Astrocyte (in vitro differentiated cells and primary cell): ENCODE measurements around the gene ROR1. TPM values are rescaled to one million over a fixed set of nuclear protein-coding genes. Genes with fewer than 3 reads are reported as not detected.

ENCODE experiments used
- DNase-seq: peaks from one replicate; pipeline ENCODE4 v3.0.0-alpha.2; 2010; ENCODE audit warnings: low read depth
- FAIRE-seq: peaks from 2 replicates; lab custom pipeline; 2011; peaks lifted over from hg19 to GRCh38; lab: Jason Lieb, UNC
- H2AFZ ChIP-seq: 2 replicates; pipeline ENCODE4 v1.6.0; 2012; ENCODE audit warnings: low read depth, low read length, inconsistent platforms
- H3K27ac ChIP-seq: 2 replicates; pipeline ENCODE4 v1.5.1; 2011; ENCODE audit warnings: low read depth, low read length, inconsistent platforms
- H3K27me3 ChIP-seq: 2 replicates; pipeline ENCODE4 v1.6.0; 2011; ENCODE audit warnings: low read length, inconsistent platforms; ENCODE audit not compliant: insufficient read depth
- H3K36me3 ChIP-seq: 2 replicates; pipeline ENCODE4 v1.5.1; 2011; ENCODE audit warnings: low read length, inconsistent platforms; ENCODE audit not compliant: insufficient read depth
- H3K4me1 ChIP-seq: 2 replicates; pipeline ENCODE4 v1.5.1; 2011; ENCODE audit warnings: low read length, inconsistent platforms; ENCODE audit not compliant: insufficient read depth
- H3K4me2 ChIP-seq: 2 replicates; pipeline ENCODE4 v1.6.0; 2012; ENCODE audit warnings: low read length, inconsistent platforms
- H3K4me3 ChIP-seq: 2 replicates; pipeline ENCODE4 v1.5.1; 2011; ENCODE audit warnings: low read depth, mild to moderate bottlenecking, low read length, inconsistent platforms; ENCODE audit not compliant: insufficient read depth
- H3K79me2 ChIP-seq: 2 replicates; pipeline ENCODE4 v1.6.0; 2012; ENCODE audit warnings: mild to moderate bottlenecking, low read length, inconsistent platforms; ENCODE audit not compliant: insufficient read depth
- H3K9ac ChIP-seq: 2 replicates; pipeline ENCODE4 v1.6.0; 2012; ENCODE audit warnings: mild to moderate bottlenecking, low read length, inconsistent platforms
- H3K9me3 ChIP-seq: 2 replicates; pipeline ENCODE4 v1.5.1; 2012; ENCODE audit warnings: low read depth, mild to moderate bottlenecking, low read length, inconsistent platforms; ENCODE audit not compliant: insufficient read depth
- H4K20me1 ChIP-seq: 2 replicates; pipeline ENCODE4 v1.6.0; 2012; ENCODE audit warnings: low read length, inconsistent platforms; ENCODE audit not compliant: insufficient read depth
- H3K27ac Mint-ChIP-seq: one replicate; pipeline ENCODE4 v1.8.0; 2021; ENCODE audit warnings: mild to moderate bottlenecking, mixed read lengths; ENCODE audit not compliant: unreplicated experiment
- H3K27me3 Mint-ChIP-seq: one replicate; pipeline ENCODE4 v1.8.0; 2021; ENCODE audit warnings: low read depth, mixed read lengths; ENCODE audit not compliant: unreplicated experiment
- H3K36me3 Mint-ChIP-seq: one replicate; pipeline ENCODE4 v1.8.0; 2021; ENCODE audit warnings: low read depth, mixed read lengths; ENCODE audit not compliant: unreplicated experiment
- H3K4me1 Mint-ChIP-seq: one replicate; pipeline ENCODE4 v1.8.0; 2021; ENCODE audit warnings: low read depth, mixed read lengths; ENCODE audit not compliant: unreplicated experiment
- H3K4me3 Mint-ChIP-seq: one replicate; pipeline ENCODE4 v1.8.0; 2021; ENCODE audit warnings: mild to moderate bottlenecking, moderate library complexity, mixed read lengths; ENCODE audit not compliant: unreplicated experiment
- H3K9me3 Mint-ChIP-seq: one replicate; pipeline ENCODE4 v1.8.0; 2021; ENCODE audit warnings: mild to moderate bottlenecking, mixed read lengths; ENCODE audit not compliant: unreplicated experiment
- EZH2 ChIP-seq: IDR thresholded peaks from 2 replicates; pipeline ENCODE4 v1.6.1; 2012; ENCODE audit warnings: mild to moderate bottlenecking, low read length, inconsistent platforms; ENCODE audit not compliant: insufficient read depth
- total RNA-seq: library from RNA; stranded (reverse); gene quantifications from 2 replicates; pipeline ENCODE4 v1.2.1, GENCODE V29; 2021
- TF ChIP-seq, protein P1 (sequence below): IDR thresholded peaks from 2 replicates; pipeline ENCODE4 v1.5.1; 2011; ENCODE audit warnings: low read depth, mild to moderate bottlenecking, inconsistent platforms, low read length, moderate library complexity; ENCODE audit not compliant: insufficient read depth

ROR1 gene
- total RNA-seq, 1 donor from 2014 or later, result 38.3 TPM

DNA sequence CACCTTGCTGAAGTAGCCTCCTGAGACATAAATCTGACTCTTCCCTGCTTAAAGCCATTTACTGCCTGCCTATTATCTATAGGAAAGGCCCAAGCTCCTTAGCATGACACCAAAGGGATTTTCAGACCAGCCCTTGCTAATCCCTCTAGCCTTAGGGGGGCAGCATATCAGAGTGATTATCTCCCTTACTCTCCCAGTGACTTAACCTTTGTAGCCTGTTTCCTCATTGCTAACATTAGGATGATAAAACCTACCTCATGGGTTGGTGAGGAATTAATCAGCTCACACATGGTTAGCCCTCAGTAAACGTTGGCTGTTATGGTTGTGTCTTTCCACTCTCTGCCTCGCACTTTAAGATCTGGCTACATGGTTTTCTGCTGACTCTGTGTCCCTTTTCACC lies 70.1 kb downstream of the ROR1 start:
- peaks cover 22% of the 10 kb centered on the region for H4K20me1 ChIP-seq
- H3K9me3 Mint-ChIP-seq, result no peaks in the 10 kb centered on the region
- FAIRE-seq (no peak), DNase-seq (no peak)
- H3K27ac Mint-ChIP-seq, result no peak overlapping the region
- H3K27me3 ChIP-seq, result no peaks in the 10 kb centered on the region
- H2AFZ ChIP-seq, result no peak overlapping the region
- no peaks in the 10 kb centered on the region for H3K36me3 ChIP-seq
- H3K4me2 ChIP-seq, result no peak overlapping the region
- peaks cover 6% of the 10 kb centered on the region for H3K4me1 ChIP-seq
- peaks cover 8% of the 10 kb centered on the region for H3K36me3 Mint-ChIP-seq
- H3K27me3 Mint-ChIP-seq, result no peaks in the 10 kb centered on the region
- H3K27ac ChIP-seq, result no peak overlapping the region
- TF ChIP-seq, protein P1, sequence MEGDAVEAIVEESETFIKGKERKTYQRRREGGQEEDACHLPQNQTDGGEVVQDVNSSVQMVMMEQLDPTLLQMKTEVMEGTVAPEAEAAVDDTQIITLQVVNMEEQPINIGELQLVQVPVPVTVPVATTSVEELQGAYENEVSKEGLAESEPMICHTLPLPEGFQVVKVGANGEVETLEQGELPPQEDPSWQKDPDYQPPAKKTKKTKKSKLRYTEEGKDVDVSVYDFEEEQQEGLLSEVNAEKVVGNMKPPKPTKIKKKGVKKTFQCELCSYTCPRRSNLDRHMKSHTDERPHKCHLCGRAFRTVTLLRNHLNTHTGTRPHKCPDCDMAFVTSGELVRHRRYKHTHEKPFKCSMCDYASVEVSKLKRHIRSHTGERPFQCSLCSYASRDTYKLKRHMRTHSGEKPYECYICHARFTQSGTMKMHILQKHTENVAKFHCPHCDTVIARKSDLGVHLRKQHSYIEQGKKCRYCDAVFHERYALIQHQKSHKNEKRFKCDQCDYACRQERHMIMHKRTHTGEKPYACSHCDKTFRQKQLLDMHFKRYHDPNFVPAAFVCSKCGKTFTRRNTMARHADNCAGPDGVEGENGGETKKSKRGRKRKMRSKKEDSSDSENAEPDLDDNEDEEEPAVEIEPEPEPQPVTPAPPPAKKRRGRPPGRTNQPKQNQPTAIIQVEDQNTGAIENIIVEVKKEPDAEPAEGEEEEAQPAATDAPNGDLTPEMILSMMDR, result no peak
- TF ChIP-seq EZH2, result no peak
- H3K4me3 Mint-ChIP-seq, result no peak overlapping the region
- H3K9ac ChIP-seq, result no peak overlapping the region
- peaks cover 7% of the 10 kb centered on the region for H3K79me2 ChIP-seq
- H3K9me3 ChIP-seq, result no peaks in the 10 kb centered on the region
- no peak overlapping the region for H3K4me3 ChIP-seq
- peaks cover 39% of the 10 kb centered on the region for H3K4me1 Mint-ChIP-seq

GRCh38 chr1:63845346-63845745 lies 71.5 kb downstream of the ROR1 start:
- Mint-ChIP-seq H3K27ac (no peak overlapping the region), H3K4me1 (peaks cover 43% of the 10 kb centered on the region), H3K4me3 (no peak overlapping the region), H3K36me3 (peaks cover 8% of the 10 kb centered on the region), H3K27me3 (no peaks in the 10 kb centered on the region), H3K9me3 (no peaks in the 10 kb centered on the region)
- H4K20me1 ChIP-seq, result peaks cover 22% of the 10 kb centered on the region
- no peak overlapping the region for H3K9ac ChIP-seq
- DNase-seq (no peak), FAIRE-seq (no peak)
- H3K27ac ChIP-seq, result no peak overlapping the region
- H3K4me2 ChIP-seq, result no peak overlapping the region
- no peaks in the 10 kb centered on the region for H3K36me3 ChIP-seq
- peaks cover 6% of the 10 kb centered on the region for H3K4me1 ChIP-seq
- H3K4me3 ChIP-seq, result no peak overlapping the region
- no peak for TF ChIP-seq EZH2
- TF ChIP-seq, protein P1, result no peak
- H3K79me2 ChIP-seq, result peaks cover 7% of the 10 kb centered on the region
- H2AFZ ChIP-seq, result no peak overlapping the region
- H3K27me3 ChIP-seq, result no peaks in the 10 kb centered on the region
- H3K9me3 ChIP-seq, result no peaks in the 10 kb centered on the region

GRCh38 chr1:63847308-63847910 lies 73.6 kb downstream of the ROR1 start:
- Histone ChIP-seq H3K9me3 (no peaks in the 10 kb centered on the region), H3K9ac (no peak overlapping the region), H3K4me3 (no peak overlapping the region), H3K4me2 (no peak overlapping the region), H3K36me3 (no peaks in the 10 kb centered on the region), H3K27ac (no peak overlapping the region), H4K20me1 (peaks cover 21% of the 10 kb centered on the region), H3K79me2 (peaks cover 7% of the 10 kb centered on the region), H3K27me3 (no peaks in the 10 kb centered on the region), H2AFZ (no peak overlapping the region), H3K4me1 (peaks cover 6% of the 10 kb centered on the region)
- no peak for TF ChIP-seq EZH2
- TF ChIP-seq, protein P1, result no peak
- FAIRE-seq (peak; percentile 26), DNase-seq (no peak)
- Mint-ChIP-seq H3K9me3 (no peaks in the 10 kb centered on the region), H3K27me3 (no peaks in the 10 kb centered on the region), H3K4me1 (peaks cover 39% of the 10 kb centered on the region), H3K27ac (no peak overlapping the region), H3K4me3 (no peak overlapping the region), H3K36me3 (peaks cover 6% of the 10 kb centered on the region)
